GM18951 (cell line): ENCODE data around the gene TGFB3.
"Not testable (repeated sequence)": the region's sequence is repeated elsewhere in the genome, so short reads cannot be mapped to it uniquely, and the experiment has no call there.

ENCODE experiments used
- POLR2A ChIP-seq: IDR thresholded peaks from 4 replicates; pipeline ENCODE4 v1.6.1; 2011; ENCODE audit warnings: mild to moderate bottlenecking; ENCODE audit not compliant: insufficient read length, insufficient read depth; ENCODE audit errors: extremely low read depth
- in situ Hi-C: fragments of 300-500 bp; cut with MboI; formaldehyde crosslinking; loops from one replicate; pipeline ENCODE4 v1.12.0; 2022; ENCODE audit warnings: low sequenced_read_pairs, mixed read lengths, inconsistent platforms; ENCODE audit not compliant: unreplicated experiment

Gene TGFB3

DNA sequence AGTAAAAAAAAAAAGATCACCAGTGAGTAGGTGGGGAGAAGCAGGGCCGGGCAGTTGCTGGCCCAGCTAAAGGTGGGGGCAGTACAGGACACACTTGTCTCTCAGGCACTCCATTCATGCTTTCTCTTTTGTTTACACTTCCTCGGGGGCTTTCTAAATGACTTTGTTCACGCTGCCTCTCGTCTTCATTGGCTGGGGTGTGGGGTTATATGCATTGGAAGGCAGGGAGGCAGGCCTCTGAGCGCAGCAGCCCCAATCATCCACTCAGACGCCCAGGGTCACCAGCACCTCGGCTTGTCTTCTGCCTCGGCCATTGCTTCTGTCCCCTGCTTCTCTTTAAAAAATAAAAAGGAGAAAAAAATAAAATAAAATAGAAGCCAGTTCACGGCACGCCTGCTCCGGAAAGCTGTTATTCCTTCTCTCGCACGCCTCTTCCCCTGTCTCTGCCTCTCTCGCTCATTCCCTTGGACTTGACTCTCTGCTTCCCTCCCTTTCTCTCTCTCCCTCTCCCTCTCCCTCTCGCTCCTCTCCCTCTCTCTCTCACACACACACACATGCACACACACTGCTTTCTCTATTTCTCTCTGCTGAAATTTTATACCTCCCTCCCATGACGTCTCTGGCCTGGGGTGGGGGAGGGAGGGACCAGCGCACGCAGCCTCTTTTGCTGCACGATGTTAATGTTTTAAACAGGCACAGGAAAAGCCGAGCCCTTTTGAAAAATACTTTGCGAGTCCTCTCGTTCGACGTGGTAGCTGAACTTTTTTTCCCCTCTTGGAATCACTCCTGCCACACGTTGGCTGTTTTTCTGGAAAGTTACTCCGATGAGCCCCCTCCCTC is at the start of gene TGFB3:
Gene TGFB3 (minus strand): TSS at position 570 of the 840 bp plus-strand sequence. CDS start 1,102 bp downstream, outside the sequence.
- TF ChIP-seq POLR2A, result no peak
- in situ Hi-C loops, result loop anchor here (10.0 kb wide), 1 partner anchor 267 kb away; no protein-coding TSS in a partner anchor

DNA sequence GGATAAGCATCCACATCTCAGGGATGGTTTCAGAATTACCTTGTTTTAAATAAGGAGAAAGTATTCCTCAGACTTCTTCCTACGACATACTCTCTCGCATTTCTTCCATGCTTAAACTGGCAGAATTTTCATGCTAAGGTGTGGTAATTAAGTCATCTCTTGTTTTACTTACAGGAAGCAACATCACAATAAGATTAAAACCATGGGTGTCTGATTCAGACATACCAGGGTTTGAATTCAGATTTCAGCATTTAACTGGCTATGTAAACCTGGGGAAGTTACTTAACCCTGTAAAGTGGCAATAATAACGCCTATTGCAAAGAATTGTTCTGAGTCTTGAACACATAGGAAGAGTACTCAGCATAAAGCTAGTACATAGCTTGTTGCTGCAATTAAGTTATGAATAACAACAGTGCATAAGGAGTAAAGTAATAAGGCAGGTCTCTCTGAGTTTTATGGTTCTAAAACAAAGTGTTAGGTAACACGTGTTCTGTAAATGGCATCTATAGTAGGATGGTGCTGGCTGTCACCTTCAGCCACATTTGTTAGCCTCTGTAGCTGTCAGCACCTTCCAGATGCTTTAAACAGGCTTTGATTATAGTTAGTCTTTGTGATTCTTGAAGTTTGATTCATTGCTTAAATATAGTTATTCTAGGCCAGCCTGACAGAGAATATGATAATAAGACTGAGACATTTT is 42.6 kb upstream of the TGFB3 start:
- in situ Hi-C loops, result no loop called here
- TF ChIP-seq POLR2A, result no peak

DNA sequence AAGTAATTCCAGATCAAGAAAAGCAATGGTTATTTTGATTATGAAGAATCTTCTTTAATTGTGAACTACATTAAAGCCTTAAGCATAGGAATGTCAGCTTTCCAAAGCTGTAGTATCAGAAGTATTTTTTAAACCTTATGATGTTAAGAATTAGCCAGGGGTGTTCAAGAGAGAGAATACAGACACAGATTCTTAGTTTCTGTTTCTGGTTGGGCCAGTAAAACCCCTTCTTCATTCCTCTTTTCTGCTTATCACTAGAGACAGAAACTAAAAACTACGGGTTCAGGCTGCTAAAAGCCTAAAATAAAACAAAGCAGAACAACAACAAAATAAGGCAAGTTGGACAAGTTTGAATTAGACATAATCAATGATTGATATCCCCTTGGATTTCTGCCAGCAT is 42.0 kb upstream of the TGFB3 start:
- TF ChIP-seq POLR2A, result no peak
- in situ Hi-C loops, result no loop called here

DNA sequence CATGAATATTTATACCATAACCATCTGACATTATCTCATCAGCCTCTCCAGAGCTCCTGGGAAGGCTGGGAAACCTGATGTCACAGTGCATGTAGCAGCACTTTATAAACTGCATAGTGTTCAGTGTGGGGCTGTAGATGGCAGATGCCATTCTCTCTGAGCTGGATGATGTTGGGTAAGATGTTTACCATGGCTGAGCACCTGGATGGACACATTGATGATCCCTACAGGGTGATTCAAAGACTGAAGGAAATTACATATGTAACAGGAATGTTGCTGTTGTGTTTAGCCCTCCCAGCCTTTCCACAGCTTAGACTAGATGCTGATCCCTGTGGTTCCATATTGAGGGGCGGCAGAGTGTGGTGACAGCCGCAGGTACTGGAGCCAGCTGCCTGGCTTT is 41.2 kb upstream of the TGFB3 start:
- no peak for TF ChIP-seq POLR2A
- in situ Hi-C loops, result no loop called here

DNA sequence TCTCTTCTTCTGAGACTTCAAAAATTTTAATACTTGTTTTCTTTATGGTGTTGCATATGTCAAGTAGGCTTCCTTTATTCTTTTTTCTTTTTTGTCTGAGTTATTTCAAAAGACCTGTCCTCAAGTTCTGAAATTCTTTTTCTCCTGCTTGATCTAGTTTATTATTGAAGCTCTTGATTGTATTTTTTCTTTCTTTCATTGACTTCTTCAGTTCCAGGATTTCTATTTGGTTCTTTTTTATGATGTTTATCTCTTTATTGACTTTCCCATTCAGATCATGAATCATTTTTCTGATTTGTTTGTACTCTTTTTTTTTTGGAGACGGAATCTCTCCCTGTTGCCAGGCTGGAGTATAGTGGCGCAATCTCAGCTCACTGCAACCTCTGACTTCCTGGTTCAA is 37.9 kb upstream of the TGFB3 start:
- in situ Hi-C loops, result no loop called here
- no peak for TF ChIP-seq POLR2A

DNA sequence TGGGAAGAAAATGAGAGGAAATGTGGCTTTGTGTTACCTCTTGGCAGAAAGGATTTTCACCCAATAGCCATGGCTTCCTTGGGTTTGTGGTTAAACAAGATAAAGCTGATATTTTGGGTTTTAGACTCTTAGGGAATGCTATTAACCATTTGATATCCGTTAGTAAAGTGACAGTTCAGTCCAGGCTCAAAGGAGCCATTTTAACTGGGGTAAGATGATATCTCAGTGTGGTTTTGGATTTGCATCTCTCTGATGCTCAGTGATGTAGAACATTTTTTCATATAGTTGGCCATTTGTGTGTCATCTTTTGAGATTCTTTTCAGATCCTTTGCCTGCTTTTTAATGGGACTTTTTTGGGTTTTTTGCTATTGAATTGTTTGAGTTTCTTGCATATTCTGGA is 33.9 kb upstream of the TGFB3 start:
- no peak for TF ChIP-seq POLR2A
- in situ Hi-C loops, result no loop called here

DNA sequence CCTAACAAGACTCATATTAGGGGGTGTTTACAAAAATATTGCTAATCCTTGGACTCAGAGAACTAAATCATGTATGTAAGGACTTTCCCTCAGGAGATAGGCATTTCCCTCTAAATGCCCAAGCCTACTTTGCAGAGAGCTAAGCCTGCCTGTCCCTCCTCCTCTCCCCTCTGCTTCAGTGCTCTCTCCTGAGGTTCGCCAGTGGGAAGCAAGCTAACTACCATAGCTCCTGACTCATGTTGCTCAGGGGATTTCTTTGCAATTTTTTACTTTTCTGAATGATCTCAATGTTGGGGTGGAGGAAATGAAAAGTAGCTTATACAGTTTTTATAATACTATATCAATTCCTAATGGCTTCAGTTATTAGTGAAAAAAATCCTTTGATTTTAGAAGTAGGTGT is 33.4 kb upstream of the TGFB3 start:
- TF ChIP-seq POLR2A, result no peak
- in situ Hi-C loops, result no loop called here

DNA sequence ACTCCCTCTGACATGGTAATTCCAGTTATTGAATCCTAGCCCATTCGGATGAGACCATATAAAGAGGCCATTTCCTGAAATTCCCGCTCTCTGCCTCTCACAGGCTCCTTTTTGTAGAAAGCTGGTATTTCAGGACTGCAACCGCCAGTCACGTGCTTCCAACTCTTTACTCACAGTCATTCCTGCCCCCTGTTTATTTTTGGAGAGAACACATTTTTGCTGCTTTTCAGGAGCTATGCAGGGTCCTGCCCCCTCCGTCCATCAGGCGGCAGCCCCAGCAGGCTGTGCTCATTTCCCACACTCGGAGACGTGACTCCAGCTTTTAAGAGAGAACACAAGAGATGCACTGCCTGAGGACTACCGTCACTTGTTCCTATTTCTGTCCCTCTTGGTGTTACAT is 30.6 kb upstream of the TGFB3 start:
- TF ChIP-seq POLR2A, result no peak
- in situ Hi-C loops, result no loop called here

DNA sequence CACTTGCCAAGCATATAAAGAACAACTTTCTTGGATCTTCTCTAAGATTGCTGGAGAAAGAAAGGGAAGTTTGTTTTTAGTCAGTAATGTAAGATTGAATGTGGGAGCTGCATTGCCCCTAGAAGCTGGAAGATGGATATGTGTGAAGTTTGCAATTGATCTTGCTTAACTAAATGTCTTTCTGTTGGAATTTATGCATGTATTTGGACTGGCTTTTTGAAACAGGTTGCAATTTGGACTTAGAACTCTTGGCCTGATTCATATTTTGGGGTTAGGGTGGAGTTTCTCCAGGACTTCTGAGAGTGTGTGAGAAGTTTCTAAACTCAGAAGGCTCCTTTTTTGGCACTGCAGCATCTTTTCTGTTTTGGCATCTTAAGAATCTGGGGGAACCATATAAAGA is 30.1 kb upstream of the TGFB3 start:
- in situ Hi-C loops, result no loop called here

DNA sequence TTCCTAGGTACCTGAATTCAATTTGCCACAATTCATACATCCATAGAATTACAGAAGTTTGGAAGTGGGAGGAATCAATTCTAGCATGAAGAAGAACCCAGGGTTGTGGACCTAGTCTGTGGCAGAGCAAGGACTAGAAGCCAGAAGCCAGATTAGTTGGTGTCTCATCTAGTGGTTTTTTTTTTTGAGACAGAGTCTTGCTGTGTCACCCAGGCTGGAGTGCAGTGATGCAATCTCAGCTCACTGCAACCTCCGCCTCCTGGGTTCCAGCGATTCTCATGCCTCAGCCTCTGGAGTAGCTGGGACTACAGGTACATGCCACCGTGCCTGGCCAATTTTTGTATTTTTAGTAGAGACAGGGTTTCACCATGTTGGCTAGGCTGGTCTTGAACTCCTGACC is 27.8 kb upstream of the TGFB3 start:
- in situ Hi-C loops, result not testable (repeated sequence)

More for the DNA sequence above, 30.1 kb upstream of the TGFB3 start:
- TF ChIP-seq POLR2A, result no peak

DNA sequence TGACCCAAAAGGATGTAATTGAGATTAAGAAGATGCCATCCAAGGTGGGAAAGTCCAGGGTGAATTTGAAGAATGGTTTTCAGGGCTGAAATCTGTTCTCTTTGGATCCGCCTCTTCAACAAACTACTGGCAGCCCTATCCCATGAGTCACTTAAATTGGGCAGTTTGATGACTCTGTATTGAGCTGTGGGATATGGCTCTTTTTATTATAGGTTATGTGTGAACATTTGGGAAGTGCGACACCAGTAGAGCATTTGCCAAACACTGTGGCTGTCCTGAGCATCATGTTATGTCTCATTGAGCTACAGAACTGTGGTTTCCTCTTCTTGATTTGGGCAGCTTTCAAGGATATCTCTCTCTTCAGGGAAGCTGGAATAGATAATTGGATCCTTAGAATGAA is 26.1 kb upstream of the TGFB3 start:
- TF ChIP-seq POLR2A, result no peak
- in situ Hi-C loops, result no loop called here

DNA sequence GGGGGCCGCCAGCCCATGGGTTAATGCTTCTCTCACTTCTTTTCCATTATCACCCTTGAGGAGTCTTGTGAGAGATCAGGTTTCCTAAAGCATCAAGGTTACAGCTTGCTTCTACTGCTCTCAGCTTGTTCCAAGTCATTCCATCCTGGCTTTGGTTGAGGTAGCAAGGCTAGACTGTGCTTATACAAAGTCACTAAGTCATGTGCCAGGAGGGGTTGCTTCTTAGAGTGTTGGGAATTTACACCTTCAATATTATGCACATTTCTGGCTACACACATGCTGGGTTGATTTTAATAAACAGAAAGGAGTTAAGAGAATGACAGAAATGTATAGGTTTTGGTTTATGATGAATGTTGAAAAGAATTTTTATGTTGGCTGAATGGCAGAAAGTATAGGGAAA is 25.6 kb upstream of the TGFB3 start:
- in situ Hi-C loops, result no loop called here
- no peak for TF ChIP-seq POLR2A

DNA sequence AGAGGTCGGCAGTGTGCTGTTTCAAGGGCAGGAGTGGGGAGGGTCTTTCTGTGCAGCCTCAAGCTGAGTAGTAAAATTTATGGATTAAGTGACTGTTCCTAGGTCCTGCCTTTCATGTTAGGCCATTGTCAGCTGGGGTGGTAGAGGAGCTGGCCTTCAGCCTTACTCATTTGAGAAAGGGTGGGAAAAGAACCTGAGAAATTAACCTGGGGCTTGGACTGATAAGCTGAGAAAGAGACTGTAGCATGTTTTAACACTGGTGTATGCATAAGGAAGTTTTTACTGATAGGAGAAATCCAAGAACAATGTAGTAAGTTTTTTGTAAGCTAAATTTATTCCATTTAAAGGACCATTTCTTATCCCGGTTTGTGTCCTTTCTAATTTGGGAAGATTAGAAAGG is 24.5 kb upstream of the TGFB3 start:
- in situ Hi-C loops, result no loop called here
- no peak for TF ChIP-seq POLR2A

DNA sequence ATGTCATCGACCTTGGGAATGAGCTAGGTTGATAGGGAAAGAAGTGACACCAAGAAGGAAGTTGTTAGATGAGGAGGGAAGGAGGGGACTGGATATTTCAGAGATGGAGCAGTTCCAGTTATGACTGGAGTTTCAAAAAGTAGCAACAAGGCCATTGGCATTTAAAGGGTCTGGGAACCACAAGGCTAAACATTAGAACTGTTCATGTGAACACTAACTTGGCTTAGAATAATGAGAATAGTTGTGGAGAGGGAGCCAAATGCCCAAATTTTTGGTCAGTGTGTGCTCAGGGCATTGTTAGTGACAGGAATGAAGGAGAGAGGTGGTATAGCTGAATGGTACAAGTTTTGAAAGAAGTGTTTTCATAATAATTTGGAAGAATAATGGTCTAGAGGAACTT is 20.6 kb upstream of the TGFB3 start:
- in situ Hi-C loops, result no loop called here
- no peak for TF ChIP-seq POLR2A

DNA sequence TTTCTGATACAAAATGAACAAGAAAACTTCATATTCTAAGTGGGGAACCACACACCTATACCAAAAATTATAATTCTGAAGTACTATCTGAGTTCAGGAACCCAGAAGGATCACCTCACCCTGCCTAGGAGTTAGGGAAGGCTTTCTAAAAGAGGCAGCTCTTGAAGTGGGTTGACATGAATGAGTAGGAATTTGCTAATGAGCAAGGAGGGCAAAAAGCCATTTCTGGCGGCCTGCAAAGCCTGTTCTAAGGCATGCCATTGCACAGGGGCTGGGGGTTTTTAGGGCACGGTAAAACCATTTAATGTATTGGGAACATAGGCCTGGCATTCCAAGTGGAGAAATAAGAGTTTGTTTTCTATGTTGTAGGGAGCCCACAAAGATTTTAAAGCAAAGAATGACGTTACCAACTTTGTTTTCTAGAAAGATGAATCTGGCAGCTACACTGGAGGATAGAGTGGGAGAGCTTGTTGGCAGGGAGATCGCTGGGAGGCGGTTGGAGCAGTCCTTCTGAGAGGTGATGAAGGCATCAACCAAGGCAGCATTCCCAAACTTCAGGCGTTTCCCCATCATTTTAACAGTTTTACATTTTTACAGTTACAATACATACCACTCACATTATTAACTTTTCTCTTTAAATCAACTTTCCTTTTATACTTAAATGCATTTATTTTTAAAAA is 17.9 kb upstream of the TGFB3 start:
- in situ Hi-C loops, result no loop called here
- no peak for TF ChIP-seq POLR2A
